K562 (cell line): ENCODE measurements around the gene TRAIP. TPM values are rescaled to one million over a fixed set of nuclear protein-coding genes. Genes with fewer than 3 reads are reported as not detected.

Experiments used
- ATAC-seq: fragments of 200-7000 bp; cut with Tn5 transposase; 3 replicates; pipeline ENCODE4 v1.9.1; 2020; ENCODE audit warnings: moderate library complexity
- BruUV-seq: library from RNA; stranded (reverse); fragments of 400-500 nt; replicated peaks from 2 replicates; lab custom pipeline; 2021; lab: Mats Ljungman, UMichigan
- CTCF ChIA-PET: fragments of 300-600 bp; formaldehyde crosslinking; extraction: SDS; loops from one replicate; lab custom pipeline; 2021; ENCODE audit warnings: low intra/inter-chr PET ratio; lab: Yijun Ruan, JAX
- POLR2A ChIA-PET: fragments of 300-600, 350-650 bp; sonication (Branson Sonifier 250); formaldehyde crosslinking; extraction: SDS; loops from one replicate; lab custom pipeline; 2021; ENCODE audit warnings: antibody characterized with exemption, inconsistent platforms; lab: Yijun Ruan, JAX
- DNase-seq, 4 experiments: peaks; one replicate each; pipeline versions ENCODE4 v3.0.0 to v3.0.0-alpha.2; 2011 to 2018; ENCODE audit warnings: low spot score in 3 of 4, mixed read lengths in 3 of 4; ENCODE audit errors: extremely low read depth in 1 of 4
- FAIRE-seq: peaks from 2 replicates; lab custom pipeline; 2011; peaks lifted over from hg19 to GRCh38; lab: Jason Lieb, UNC
- H2AFZ ChIP-seq: 2 replicates; pipeline ENCODE4 v1.6.0; 2011; ENCODE audit warnings: low read depth, low read length, control low read depth, inconsistent platforms
- H3K27ac ChIP-seq: fragments of 200-600 bp; 3 replicates; pipeline ENCODE4 v1.8.0; 2011; ENCODE audit warnings: low read depth, mild to moderate bottlenecking, control low read depth, inconsistent platforms, low read length, moderate library complexity, mixed read lengths; ENCODE audit errors: extremely low read depth
- H3K27me3 ChIP-seq, 2 experiments: fragments of 300-600 bp in 1 of 2; 2 replicates in 1 of 2; 3 replicates in 1 of 2; pipeline versions ENCODE4 v1.6.0 to v1.8.0; 2011; ENCODE audit warnings: inconsistent platforms in 2 of 2, low read length in 2 of 2, mild to moderate bottlenecking in 1 of 2, mixed read lengths in 1 of 2, moderate library complexity in 1 of 2; ENCODE audit not compliant: control insufficient read depth in 2 of 2, insufficient read depth in 2 of 2
- H3K36me3 ChIP-seq: fragments of 300-600 bp; 3 replicates; pipeline ENCODE4 v1.8.0; 2011; ENCODE audit warnings: mild to moderate bottlenecking, low read length, inconsistent platforms; ENCODE audit not compliant: control insufficient read depth, insufficient read depth
- H3K4me1 ChIP-seq, 2 experiments: fragments of 200-600 bp in 1 of 2; replicated peaks in 1 of 2; 2 replicates in 1 of 2; 3 replicates in 1 of 2; pipeline versions ENCODE4 v1.5.1 to v1.8.0; 2011; ENCODE audit warnings: inconsistent platforms in 2 of 2, low read length in 2 of 2, mild to moderate bottlenecking in 1 of 2, mixed read lengths in 1 of 2, moderate library complexity in 1 of 2; ENCODE audit not compliant: control insufficient read depth in 2 of 2, insufficient read depth in 2 of 2
- H3K4me2 ChIP-seq: 2 replicates; pipeline ENCODE4 v1.6.1; 2011; ENCODE audit warnings: low read length, control low read depth, inconsistent platforms, mixed read lengths; ENCODE audit not compliant: insufficient read depth
- H3K4me3 ChIP-seq: fragments of 200-600 bp; sonication (generic), shearing (Covaris generic); 2 replicates; pipeline ENCODE4 v1.5.1; 2016; ENCODE audit warnings: control low read depth, inconsistent platforms
- H3K79me2 ChIP-seq: fragments of 200-600 bp; 3 replicates; pipeline ENCODE4 v1.8.0; 2011; ENCODE audit warnings: low read length, inconsistent platforms; ENCODE audit not compliant: control insufficient read depth, insufficient read depth
- H3K9ac ChIP-seq, 2 experiments: 2 replicates each; pipeline versions ENCODE4 v1.6.0 to v1.6.1; 2011; ENCODE audit warnings: low read depth in 2 of 2, low read length in 2 of 2, control low read depth in 1 of 2, inconsistent platforms in 1 of 2, mild to moderate bottlenecking in 1 of 2, mixed read lengths in 1 of 2; ENCODE audit not compliant: insufficient read depth in 1 of 2
- H3K9me1 ChIP-seq: one replicate; pipeline ENCODE4 v1.6.0; 2011; ENCODE audit warnings: inconsistent platforms, mild to moderate bottlenecking, low read length, moderate library complexity; ENCODE audit not compliant: control insufficient read depth, insufficient read depth
- H3K9me3 ChIP-seq: replicated peaks from 2 replicates; pipeline ENCODE4 v1.5.1; 2011; ENCODE audit warnings: low read depth, low read length, inconsistent platforms; ENCODE audit not compliant: control insufficient read depth, insufficient read depth
- H4K20me1 ChIP-seq: replicated peaks from 2 replicates; pipeline ENCODE4 v1.6.1; 2011; ENCODE audit warnings: low read length, inconsistent platforms, mixed read lengths; ENCODE audit not compliant: control insufficient read depth, insufficient read depth
- HDAC1 ChIP-seq, 2 experiments: fragments of 450-650 bp; IDR thresholded peaks; 2 replicates each; pipeline ENCODE4 v1.6.1; 2016 to 2017; ENCODE audit warnings: inconsistent platforms in 1 of 2, mild to moderate bottlenecking in 1 of 2, moderate library complexity in 1 of 2
- HNRNPL ChIP-seq: fragments of 200-400 bp; formaldehyde crosslinking; IDR thresholded peaks from 2 replicates; pipeline ENCODE4 v1.6.1; 2017; ENCODE audit warnings: low read depth, mild to moderate bottlenecking, low read length
- MAX ChIP-seq: sonication (generic); formaldehyde crosslinking; IDR thresholded peaks from 2 replicates; pipeline ENCODE4 v1.9.0; 2022; ENCODE audit warnings: mild to moderate bottlenecking, missing genetic modification reagents
- MBD2 ChIP-seq: sonication (generic); IDR thresholded peaks from 2 replicates; pipeline ENCODE4 v1.6.1; 2016; ENCODE audit warnings: low read depth, borderline replicate concordance
- MNT ChIP-seq, 2 experiments: fragments of 450-650 bp; conservative IDR thresholded peaks; 2 replicates each; pipeline ENCODE4 v1.6.1; 2017; ENCODE audit warnings: mild to moderate bottlenecking in 2 of 2, moderate library complexity in 2 of 2
- MYC ChIP-seq, 2 experiments: fragments of 250-450 bp in 1 of 2; sonication (Bioruptor Pico) in 1 of 2; IDR thresholded peaks; 2 replicates each; pipeline versions ENCODE4 v1.5.1 to v1.6.1; 2012 to 2021; ENCODE audit warnings: low read depth in 2 of 2, borderline replicate concordance in 1 of 2, improper control_type of control experiment in 1 of 2, low read length in 1 of 2, mild to moderate bottlenecking in 1 of 2, moderate library complexity in 1 of 2
- NFIC ChIP-seq: fragments of 450-650 bp; IDR thresholded peaks from 2 replicates; pipeline ENCODE4 v1.6.1; 2017; ENCODE audit warnings: mild to moderate bottlenecking, inconsistent platforms
- NKRF ChIP-seq: fragments of 450-650 bp; IDR thresholded peaks from 2 replicates; pipeline ENCODE4 v1.6.1; 2016; ENCODE audit warnings: borderline replicate concordance
- PML ChIP-seq: IDR thresholded peaks from 2 replicates; pipeline ENCODE4 v1.6.1; 2012; ENCODE audit warnings: low read length, inconsistent platforms
- RBFOX2 ChIP-seq: fragments of 200-400 bp; formaldehyde crosslinking; IDR thresholded peaks from 2 replicates; pipeline ENCODE4 v1.6.1; 2017; ENCODE audit warnings: low read depth, mild to moderate bottlenecking, low read length, moderate library complexity
- SAFB2 ChIP-seq: fragments of 200-400 bp; formaldehyde crosslinking; IDR thresholded peaks from 2 replicates; pipeline ENCODE4 v1.6.1; 2018; ENCODE audit warnings: borderline replicate concordance, low read length, low read depth, moderate library complexity; ENCODE audit not compliant: severe bottlenecking
- SAP30 ChIP-seq: fragments of 200-600 bp; sonication (generic); IDR thresholded peaks from 2 replicates; pipeline ENCODE4 v1.6.1; 2012; ENCODE audit warnings: borderline replicate concordance, low read depth, mild to moderate bottlenecking, moderate library complexity, low read length, control low read depth, inconsistent platforms; ENCODE audit not compliant: insufficient read depth, poor library complexity, severe bottlenecking
- YBX1 ChIP-seq: fragments of 450-650 bp; IDR thresholded peaks from 2 replicates; pipeline ENCODE4 v1.7.1; 2016; ENCODE audit warnings: mild to moderate bottlenecking
- ZNF696 ChIP-seq: fragments of 250-450 bp; sonication (Bioruptor Pico); conservative IDR thresholded peaks from 2 replicates; pipeline ENCODE4 v1.4.0; 2020; ENCODE audit warnings: mild to moderate bottlenecking, moderate library complexity
- WGBS: fragments of 100-300 bp; shearing (Covaris generic); methylation state at CpG from one replicate; pipeline ENCODE4 v1.1.6; 2016; ENCODE audit warnings: low coverage, mixed read lengths; ENCODE audit not compliant: insufficient coverage; ENCODE audit errors: missing lambda C conversion rate; 5-methylcytosine and 5-hydroxymethylcytosine counted together
- in situ Hi-C: fragments of 300-500 bp; cut with MboI; formaldehyde crosslinking; loops from 4 replicates; pipeline ENCODE4 v1.15.0; 2018; ENCODE audit warnings: inconsistent platforms, mixed read lengths
- intact Hi-C: fragments of 100-400 bp; cut with micrococcal nuclease; formaldehyde crosslinking; loops from 2 replicates; pipeline ENCODE4 v1.14.2; 2022
- polyA plus RNA-seq, 8 experiments: library from polyadenylated mRNA; depleted of rRNA in 4 of 8; stranded (reverse) in 5 of 8; unstranded in 3 of 8; fragments of >200 nt; fragmentation: Nextera tagmentation in 2 of 8; fragmentation: Illumina TruSeq in 1 of 8; extraction: Ambion mirVana in 2 of 8; extraction: Trizol in 1 of 8; gene quantifications; 2 replicates each; pipeline versions ENCODE4 v1.2.1 to v1.2.3, GENCODE V29; 2011 to 2014; ENCODE audit warnings: inconsistent platforms in 1 of 8, missing spikeins in 1 of 8
- total RNA-seq, 7 experiments: library from RNA; depleted of rRNA in 6 of 7; stranded (reverse); fragments of >200 nt in 6 of 7; fragmentation: Illumina TruSeq in 2 of 7; extraction: Trizol in 2 of 7; gene quantifications; 2 replicates each; pipeline versions ENCODE4 v1.2.1 to v1.2.3, GENCODE V29; 2011 to 2021; ENCODE audit warnings: low replicate concordance in 1 of 7
- TF ChIP-seq, protein P1 (sequence below): sonication (generic); formaldehyde crosslinking; IDR thresholded peaks from 2 replicates; pipeline ENCODE4 v1.8.0; 2022; ENCODE audit warnings: missing genetic modification reagents, mild to moderate bottlenecking, moderate library complexity, borderline replicate concordance

The TRAIP gene
- total and polyA plus RNA-seq, 9 of the 15 experiments (the other 6 are each of a cell fraction or from before 2014, with no cell fraction given) = 14.3 to 38.6 (median 21.2) TPM

DNA sequence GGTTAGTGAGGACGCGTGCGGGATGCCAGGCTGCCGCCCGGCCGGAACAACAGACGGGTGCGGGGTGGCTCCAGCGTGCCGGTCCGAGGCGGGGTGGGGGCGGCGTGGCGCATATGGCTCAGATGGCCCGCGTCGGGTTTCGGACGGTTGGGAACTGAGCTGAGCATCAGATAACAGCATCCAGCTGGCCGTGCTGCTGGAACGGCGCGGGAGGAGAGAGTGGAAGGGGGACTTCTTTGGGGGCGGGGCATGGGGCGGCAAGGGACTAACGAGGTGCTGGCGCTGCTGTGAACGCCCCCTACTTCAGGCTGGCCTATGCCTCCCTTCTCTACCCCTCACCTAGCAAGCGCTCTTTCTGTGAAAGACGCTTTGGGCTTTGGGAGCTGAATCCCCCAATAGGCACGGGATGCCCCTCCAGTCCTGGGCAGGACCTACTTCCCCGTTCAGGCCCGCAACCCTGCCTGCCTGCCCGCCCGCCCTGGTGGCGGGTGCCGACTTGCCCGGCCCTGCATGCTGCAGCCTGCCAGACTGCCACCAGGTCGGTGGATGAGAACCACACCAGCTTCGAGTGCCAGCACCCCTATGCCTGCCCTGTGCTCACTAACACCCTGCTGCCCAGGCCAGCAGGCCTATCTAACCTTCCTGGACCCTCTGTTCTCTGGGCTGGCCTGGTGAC, 52.8 kb downstream of the TRAIP start:
- DNase-seq (peak; percentile 66 to 80 (median 68)), FAIRE-seq (no peak), ATAC-seq (peak; percentile 48)
- Histone ChIP-seq H3K4me1 (peaks cover 43 to 64% of the 10 kb centered on the region in 2 experiments), H3K9me3 (no peaks in the 10 kb centered on the region), H3K4me3 (peak overlapping the region; percentile 82), H3K9ac (peak overlapping the region; percentile 71 to 95), H3K79me2 (peaks cover 23% of the 10 kb centered on the region), H3K27ac (peak overlapping the region; percentile 81), H4K20me1 (no peaks in the 10 kb centered on the region), H3K4me2 (peak overlapping the region; percentile 96), H3K36me3 (peaks cover 9% of the 10 kb centered on the region; the same call in 2 of the 3 replicates), H2AFZ (peak overlapping the region; percentile 88), H3K9me1 (peaks cover 4% of the 10 kb centered on the region), H3K27me3 (no peaks in the 10 kb centered on the region)
- ChIA-PET CTCF (no interaction called here), POLR2A (interaction anchor here (0.6 to 2.4 kb wide), 9 partner anchors 10 to 266 kb away, joined by 3 to 16 read pairs (median 4); partner anchors contain the start of genes IP6K1, MST1R and UBA7)
- intact Hi-C loops = loop anchor here (2.0 kb wide), 1 partner anchor 103 kb away; no protein-coding TSS in a partner anchor
- 16% methylated on average over 18 of the region's 41 CpGs for WGBS
- in situ Hi-C loops = no loop called here
- BruUV-seq = TSS peak; percentile 64
- TF ChIP-seq MYC (IDR thresholded peaks at IDR 0.05; ENCODE audit: low read depth, low read length) = peak; percentile 60
- no peak for TF ChIP-seq MYC (CRISPR knock-in tag; IDR thresholded peaks at IDR 0.05; ENCODE audit: borderline replicate concordance, low read depth)
- peak; percentile 69 for TF ChIP-seq MAX
- no peak for TF ChIP-seq ZNF696 (CRISPR knock-in tag)
- TF ChIP-seq YBX1 = no peak
- TF ChIP-seq, protein P1, sequence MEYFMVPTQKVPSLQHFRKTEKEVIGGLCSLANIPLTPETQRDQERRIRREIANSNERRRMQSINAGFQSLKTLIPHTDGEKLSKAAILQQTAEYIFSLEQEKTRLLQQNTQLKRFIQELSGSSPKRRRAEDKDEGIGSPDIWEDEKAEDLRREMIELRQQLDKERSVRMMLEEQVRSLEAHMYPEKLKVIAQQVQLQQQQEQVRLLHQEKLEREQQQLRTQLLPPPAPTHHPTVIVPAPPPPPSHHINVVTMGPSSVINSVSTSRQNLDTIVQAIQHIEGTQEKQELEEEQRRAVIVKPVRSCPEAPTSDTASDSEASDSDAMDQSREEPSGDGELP (CRISPR knock-in tag) = peak; percentile 93
- no peak for TF ChIP-seq MBD2
- peak in 1 of 2 experiments; percentile 65; a peak in 2 of 4 replicates for TF ChIP-seq HDAC1 (IDR thresholded peaks at IDR 0.05)
- TF ChIP-seq SAP30 = peak; percentile 13
- TF ChIP-seq SAFB2 = no peak
- no peak for TF ChIP-seq RBFOX2
- TF ChIP-seq PML = 0 out of 2 replicates have a peak, but pooled peaks have one; percentile 3
- peak; percentile 8; the same call in 1 of the 2 replicates for TF ChIP-seq HNRNPL
- TF ChIP-seq NKRF = peak; percentile 31; the same call in 1 of the 2 replicates
- TF ChIP-seq NFIC = peak; percentile 15; the same call in 1 of the 2 replicates
- peak in 1 of 2 experiments; percentile 76; a peak in 2 of 4 replicates for TF ChIP-seq MNT (conservative IDR thresholded peaks at IDR 0.05)
